ENCODE results near the gene RNF180.

RNF180 gene

GRCh38 chr5:64199425-64199824 lies 33.8 kb downstream of the RNF180 start:
- H3K27ac ChIP-seq (ENCODE audit: extremely low read depth, low read depth, low read length) = no peak overlapping the region
- ChIA-PET CTCF (interaction anchor here (1.0 kb wide), 1 partner anchor 30 kb away, joined by 3 read pairs; no protein-coding TSS in a partner anchor), POLR2A (no interaction called here)
- H3K36me3 ChIP-seq (ENCODE audit: control insufficient read depth in 2 of 2, insufficient read depth in 1 of 2, low read length in 2 of 2) = no peaks in the 10 kb centered on the region
- TF ChIP-seq ZBTB44 (tag by site-specific recombination; IDR thresholded peaks at IDR 0.05) (no peak), ZNF214 (tag by site-specific recombination; IDR thresholded peaks at IDR 0.05; ENCODE audit: borderline replicate concordance) (no peak), PBX3 (CRISPR knock-in tag; IDR thresholded peaks at IDR 0.05) (no peak), IKZF3 (tag by site-specific recombination; IDR thresholded peaks at IDR 0.05) (no peak), ZNF707 (tag by site-specific recombination; IDR thresholded peaks at IDR 0.05) (no peak), SCRT1 (tag by site-specific recombination; IDR thresholded peaks at IDR 0.05; ENCODE audit: borderline replicate concordance) (no peak)
- H3K4me1 ChIP-seq (ENCODE audit: control insufficient read depth, insufficient read depth, low read length) = no peaks in the 10 kb centered on the region
- no peaks in the 10 kb centered on the region for H3K9me3 ChIP-seq (ENCODE audit: control insufficient read depth, insufficient read depth, low read depth, low read length)
- no peak overlapping the region for H3K4me3 ChIP-seq (ENCODE audit: low read depth, low read length)

- TF ChIP-seq SALL2 (tag by site-specific recombination; IDR thresholded peaks at IDR 0.05; ENCODE audit: borderline replicate concordance) = no peak
- no peak for TF ChIP-seq ZBTB8A (tag by site-specific recombination; IDR thresholded peaks at IDR 0.05)
- no peak for TF ChIP-seq ZNF280C (tag by site-specific recombination; IDR thresholded peaks at IDR 0.05)
- TF ChIP-seq GLIS1 (tag by site-specific recombination; IDR thresholded peaks at IDR 0.05) = no peak
- no peak for TF ChIP-seq ZNF350 (tag by site-specific recombination; IDR thresholded peaks at IDR 0.05)
- no peak for TF ChIP-seq ZNF776 (tag by site-specific recombination; IDR thresholded peaks at IDR 0.05; ENCODE audit: borderline replicate concordance)
- TF ChIP-seq ZNF791 (tag by site-specific recombination; IDR thresholded peaks at IDR 0.05) = no peak
- no peak for TF ChIP-seq ZNF366 (tag by site-specific recombination; conservative IDR thresholded peaks at IDR 0.05)
- no peak for TF ChIP-seq ZNF184 (tag by site-specific recombination; IDR thresholded peaks at IDR 0.05)
- TF ChIP-seq ZBTB1 (tag by site-specific recombination; IDR thresholded peaks at IDR 0.05) = no peak
- TF ChIP-seq PRDM2 (tag by site-specific recombination; IDR thresholded peaks at IDR 0.05; ENCODE audit: borderline replicate concordance) = no peak
- TF ChIP-seq PBX3 (CRISPR knock-in tag; IDR thresholded peaks at IDR 0.05) = no peak
- TF ChIP-seq ZSCAN30 (tag by site-specific recombination; IDR thresholded peaks at IDR 0.05) = no peak
- H3K27ac ChIP-seq (ENCODE audit: extremely low read depth, low read depth, low read length) = no peak overlapping the region
- ChIA-PET POLR2A (no interaction called here), CTCF (interaction anchor here (1.2 kb wide), 1 partner anchor 56 kb away, joined by 3 read pairs; no protein-coding TSS in a partner anchor)
- H3K4me1 ChIP-seq (ENCODE audit: control insufficient read depth, insufficient read depth, low read length) = no peaks in the 10 kb centered on the region
- H3K36me3 ChIP-seq (ENCODE audit: control insufficient read depth in 2 of 2, insufficient read depth in 1 of 2, low read length in 2 of 2) = no peaks in the 10 kb centered on the region
- H3K9me3 ChIP-seq (ENCODE audit: control insufficient read depth, insufficient read depth, low read depth, low read length) = no peaks in the 10 kb centered on the region
- H3K4me3 ChIP-seq (ENCODE audit: low read depth, low read length) = no peak overlapping the region
These were observed 36.4 kb downstream of the RNF180 start for GRCh38 chr5:64201996-64202395.
